ENCODE measurements around the gene CTNS. TPM values are rescaled to one million over a fixed set of nuclear protein-coding genes. Genes with fewer than 3 reads are reported as not detected.

The CTNS gene
- total RNA-seq, 6 experiments from 2014 or later: 8.8 to 10.2 (median 9.0) TPM

DNA sequence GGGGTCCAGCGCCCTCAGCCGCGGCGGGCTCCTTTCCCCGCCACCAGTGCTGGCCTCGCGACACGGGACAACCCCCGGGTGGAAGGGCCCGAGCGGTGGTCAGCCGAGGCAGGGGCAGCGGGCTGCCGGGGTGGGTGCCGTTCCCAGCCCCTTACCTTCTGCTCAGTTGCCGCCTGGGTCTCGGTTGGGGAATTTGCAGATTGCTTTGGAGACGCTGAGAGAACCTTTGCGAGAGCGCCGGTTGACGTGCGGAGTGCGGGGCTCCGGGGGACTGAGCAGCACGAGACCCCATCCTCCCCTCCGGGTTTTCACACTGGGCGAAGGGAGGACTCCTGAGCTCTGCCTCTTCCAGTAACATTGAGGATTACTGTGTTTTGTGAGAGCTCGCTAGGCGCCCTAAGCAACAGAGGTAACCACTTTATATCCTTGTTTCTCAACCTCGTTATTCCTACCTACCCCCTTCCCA lies 381 bp downstream of the CTNS start:
- Mint-ChIP-seq H3K4me1 (ENCODE audit: low read depth) (peaks cover 29% of the 10 kb centered on the region), H3K27ac (peak overlapping the region; percentile 60), H3K27me3 (ENCODE audit: insufficient read depth) (no peaks in the 10 kb centered on the region; the same call in 1 of the 2 replicates), H3K9me3 (no peaks in the 10 kb centered on the region), H3K4me3 (peak overlapping the region; percentile 97), H3K36me3 (ENCODE audit: low read depth) (peaks cover 6% of the 10 kb centered on the region; the same call in 1 of the 2 replicates)
- TF ChIP-seq, protein P1, sequence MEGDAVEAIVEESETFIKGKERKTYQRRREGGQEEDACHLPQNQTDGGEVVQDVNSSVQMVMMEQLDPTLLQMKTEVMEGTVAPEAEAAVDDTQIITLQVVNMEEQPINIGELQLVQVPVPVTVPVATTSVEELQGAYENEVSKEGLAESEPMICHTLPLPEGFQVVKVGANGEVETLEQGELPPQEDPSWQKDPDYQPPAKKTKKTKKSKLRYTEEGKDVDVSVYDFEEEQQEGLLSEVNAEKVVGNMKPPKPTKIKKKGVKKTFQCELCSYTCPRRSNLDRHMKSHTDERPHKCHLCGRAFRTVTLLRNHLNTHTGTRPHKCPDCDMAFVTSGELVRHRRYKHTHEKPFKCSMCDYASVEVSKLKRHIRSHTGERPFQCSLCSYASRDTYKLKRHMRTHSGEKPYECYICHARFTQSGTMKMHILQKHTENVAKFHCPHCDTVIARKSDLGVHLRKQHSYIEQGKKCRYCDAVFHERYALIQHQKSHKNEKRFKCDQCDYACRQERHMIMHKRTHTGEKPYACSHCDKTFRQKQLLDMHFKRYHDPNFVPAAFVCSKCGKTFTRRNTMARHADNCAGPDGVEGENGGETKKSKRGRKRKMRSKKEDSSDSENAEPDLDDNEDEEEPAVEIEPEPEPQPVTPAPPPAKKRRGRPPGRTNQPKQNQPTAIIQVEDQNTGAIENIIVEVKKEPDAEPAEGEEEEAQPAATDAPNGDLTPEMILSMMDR (IDR thresholded peaks at IDR 0.05): no peak
- DNase-seq: no peak

DNA sequence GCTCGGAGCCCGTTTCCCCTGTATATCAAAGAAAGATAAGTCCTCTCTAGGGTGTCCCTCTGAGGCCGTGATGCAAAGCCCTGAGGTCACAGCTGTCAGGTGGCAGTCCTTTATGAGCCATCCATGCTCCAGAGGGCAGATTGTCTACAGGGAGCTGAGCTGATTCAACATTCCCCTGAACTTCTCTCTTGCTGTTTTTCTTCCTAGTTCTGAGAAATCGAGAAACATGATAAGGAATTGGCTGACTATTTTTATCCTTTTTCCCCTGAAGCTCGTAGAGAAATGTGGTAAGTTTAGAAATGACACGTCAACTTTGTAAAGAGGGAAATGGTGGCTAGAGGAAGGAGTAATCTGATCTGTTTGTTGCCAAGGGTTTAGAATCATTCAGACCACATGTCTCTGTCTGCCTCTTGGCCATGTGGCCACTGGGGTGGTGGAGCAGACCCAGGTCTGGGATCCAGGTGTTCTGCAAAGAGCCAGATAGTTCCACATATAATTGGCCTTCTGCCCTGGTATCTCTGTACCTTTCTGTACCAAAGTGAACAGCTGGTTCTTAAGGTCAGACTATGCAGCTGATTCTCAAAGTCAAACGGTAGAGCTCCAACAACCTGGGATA lies 3.5 kb downstream of the CTNS start:
- H3K4me1 Mint-ChIP-seq (ENCODE audit: low read depth): peaks cover 26% of the 10 kb centered on the region
- H3K27ac Mint-ChIP-seq: peak overlapping the region; percentile 77
- no peaks in the 10 kb centered on the region for H3K9me3 Mint-ChIP-seq
- no peaks in the 10 kb centered on the region; the same call in 1 of the 2 replicates for H3K27me3 Mint-ChIP-seq (ENCODE audit: insufficient read depth)
- H3K4me3 Mint-ChIP-seq: peak overlapping the region; percentile 22; the same call in 1 of the 2 replicates
- peak; percentile 53 for DNase-seq
- peaks cover 4% of the 10 kb centered on the region; the same call in 1 of the 2 replicates for H3K36me3 Mint-ChIP-seq (ENCODE audit: low read depth)
- TF ChIP-seq, protein P1 (IDR thresholded peaks at IDR 0.05): no peak; the same call in 1 of the 2 replicates

DNA sequence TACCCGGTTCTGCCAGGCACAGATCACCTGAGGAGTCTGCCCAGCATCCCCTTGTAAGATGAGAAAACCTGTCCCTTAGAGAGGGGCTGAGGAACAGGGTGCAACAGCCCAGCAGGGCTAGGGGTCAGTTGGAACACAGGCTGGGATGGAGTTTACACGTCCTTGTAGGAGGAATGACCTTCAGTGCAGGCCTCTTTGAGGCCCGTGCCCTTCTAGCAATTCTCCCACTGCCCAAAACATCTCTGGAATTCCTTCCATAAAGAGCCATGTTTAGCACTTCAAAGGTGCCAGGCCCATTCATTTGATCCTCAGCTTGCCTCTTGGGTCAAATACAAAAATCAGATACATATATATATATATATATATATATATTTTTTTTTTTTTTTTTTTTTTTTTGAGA lies 4.5 kb downstream of the CTNS start:
- peaks cover 26% of the 10 kb centered on the region for H3K4me1 Mint-ChIP-seq (ENCODE audit: low read depth)
- no peak overlapping the region for H3K4me3 Mint-ChIP-seq
- DNase-seq: no peak
- no peaks in the 10 kb centered on the region for H3K9me3 Mint-ChIP-seq
- H3K27me3 Mint-ChIP-seq (ENCODE audit: insufficient read depth): no peaks in the 10 kb centered on the region; the same call in 1 of the 2 replicates
- TF ChIP-seq, protein P1 (IDR thresholded peaks at IDR 0.05): no peak
- no peak overlapping the region for H3K27ac Mint-ChIP-seq
- H3K36me3 Mint-ChIP-seq (ENCODE audit: low read depth): peaks cover 4% of the 10 kb centered on the region; the same call in 1 of the 2 replicates

DNA sequence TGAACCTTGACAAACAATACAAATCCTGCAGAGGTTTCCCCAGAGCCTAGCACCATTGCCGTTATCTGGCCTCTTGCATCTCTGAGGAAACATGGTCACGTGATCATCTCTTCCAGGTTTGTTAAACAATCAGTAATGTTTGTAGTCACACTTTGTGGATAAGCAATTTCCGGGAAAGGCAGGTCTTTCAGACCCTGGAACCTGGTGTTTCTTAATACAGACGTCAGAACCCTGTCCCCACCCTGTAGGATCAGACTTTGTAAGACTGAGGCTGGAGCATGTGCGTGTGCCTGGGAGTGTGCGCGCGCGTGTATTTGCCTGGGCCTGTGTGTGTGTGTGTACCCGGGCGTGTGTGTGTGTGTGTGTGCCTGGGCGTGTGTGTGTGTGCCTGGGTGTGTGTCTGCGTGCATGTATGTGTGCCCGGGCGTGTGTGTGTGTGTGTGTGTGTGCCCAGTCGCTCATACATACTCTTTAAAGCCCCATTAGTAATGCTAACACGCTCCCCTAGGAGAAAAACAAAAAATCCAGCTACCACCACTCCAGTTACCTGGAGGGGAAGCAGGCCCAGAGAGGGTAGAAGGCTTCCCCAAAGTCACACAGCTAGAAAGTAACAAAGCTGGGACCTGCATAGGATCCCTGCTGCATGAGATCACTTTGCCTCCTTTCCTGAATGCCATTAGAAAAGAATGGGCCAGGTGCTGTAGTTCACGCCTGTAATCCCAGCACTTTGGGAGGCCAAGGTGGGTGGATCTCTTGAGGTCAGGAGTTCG lies 5.3 kb downstream of the CTNS start:
- H3K4me3 Mint-ChIP-seq: no peak overlapping the region
- no peak overlapping the region for H3K27ac Mint-ChIP-seq
- H3K27me3 Mint-ChIP-seq (ENCODE audit: insufficient read depth): no peaks in the 10 kb centered on the region; the same call in 1 of the 2 replicates
- no peak for DNase-seq
- TF ChIP-seq, protein P1 (IDR thresholded peaks at IDR 0.05): no peak
- H3K4me1 Mint-ChIP-seq (ENCODE audit: low read depth): peaks cover 26% of the 10 kb centered on the region
- H3K36me3 Mint-ChIP-seq (ENCODE audit: low read depth): peaks cover 4% of the 10 kb centered on the region; the same call in 1 of the 2 replicates
- no peaks in the 10 kb centered on the region for H3K9me3 Mint-ChIP-seq

DNA sequence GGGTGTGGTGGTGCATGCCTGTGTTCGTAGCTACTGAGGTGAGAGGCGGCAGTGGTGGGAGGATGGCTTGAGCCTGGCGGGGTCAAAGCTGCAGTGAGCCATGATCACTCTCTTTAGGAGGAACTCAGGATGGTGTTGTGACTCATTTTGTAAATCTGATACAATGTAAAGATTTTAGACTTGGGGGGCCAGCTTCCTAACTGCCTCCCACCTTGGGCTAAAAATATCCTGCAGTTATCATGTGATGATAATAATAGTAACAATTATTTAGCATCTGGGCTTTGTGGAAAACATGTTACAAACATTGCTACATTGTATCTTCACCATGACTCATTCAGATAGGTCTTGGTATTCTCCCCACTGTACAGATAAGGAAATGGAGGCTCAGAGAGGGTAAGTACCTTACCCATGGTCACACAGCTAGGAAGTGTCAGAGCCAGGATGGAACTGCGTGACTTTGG lies 7.4 kb downstream of the CTNS start:
- TF ChIP-seq, protein P1 (IDR thresholded peaks at IDR 0.05): no peak
- Mint-ChIP-seq H3K4me3 (no peak overlapping the region), H3K27me3 (ENCODE audit: insufficient read depth) (no peaks in the 10 kb centered on the region; the same call in 1 of the 2 replicates), H3K4me1 (ENCODE audit: low read depth) (peaks cover 23% of the 10 kb centered on the region), H3K36me3 (ENCODE audit: low read depth) (peaks cover 4% of the 10 kb centered on the region; the same call in 1 of the 2 replicates), H3K9me3 (no peaks in the 10 kb centered on the region), H3K27ac (no peak overlapping the region)
- DNase-seq: no peak

All from HFFc6 (cell line).